Measurements from ENCODE around the gene CORO7.

The CORO7 gene

GRCh38 chr16:4328782-4329775, 87.3 kb downstream of the CORO7 start:
- intact Hi-C loops (cut with DNase I): loop anchor here (5.0 to 10.0 kb wide), 2 partner anchors 57 to 344 kb away; partner anchors contain the start of gene TFAP4
- peak in 1 of 10 donors; percentile 81 for DNase-seq

- peak; percentile 65 to 96 (median 78) for DNase-seq
- intact Hi-C loops (cut with DNase I): loop anchor here (5.0 to 10.0 kb wide), 2 partner anchors 56 to 343 kb away; partner anchors contain the start of gene TFAP4
Observed at GRCh38 chr16:4328046-4328781, 88.2 kb downstream of the CORO7 start.

GRCh38 chr16:4327386-4328045, 88.9 kb downstream of the CORO7 start:
- DNase-seq: peak in 1 of 10 donors; percentile 84
- intact Hi-C loops (cut with DNase I): loop anchor here (5.0 to 10.0 kb wide), 2 partner anchors 55 to 343 kb away; partner anchors contain the start of gene TFAP4

- DNase-seq: peak in 1 of 10 donors; percentile 33
- intact Hi-C loops (cut with DNase I): loop anchor here (5.0 to 10.0 kb wide), 2 partner anchors 53 to 341 kb away; partner anchors contain the start of gene TFAP4
Observed at GRCh38 chr16:4325253-4325758, 91.1 kb downstream of the CORO7 start.

GRCh38 chr16:4324492-4325252, 91.7 kb downstream of the CORO7 start:
- intact Hi-C loops (cut with DNase I): loop anchor here (5.0 to 10.0 kb wide), 2 partner anchors 52 to 340 kb away; partner anchors contain the start of gene TFAP4
- DNase-seq: peak in 1 of 10 donors; percentile 59

DNA sequence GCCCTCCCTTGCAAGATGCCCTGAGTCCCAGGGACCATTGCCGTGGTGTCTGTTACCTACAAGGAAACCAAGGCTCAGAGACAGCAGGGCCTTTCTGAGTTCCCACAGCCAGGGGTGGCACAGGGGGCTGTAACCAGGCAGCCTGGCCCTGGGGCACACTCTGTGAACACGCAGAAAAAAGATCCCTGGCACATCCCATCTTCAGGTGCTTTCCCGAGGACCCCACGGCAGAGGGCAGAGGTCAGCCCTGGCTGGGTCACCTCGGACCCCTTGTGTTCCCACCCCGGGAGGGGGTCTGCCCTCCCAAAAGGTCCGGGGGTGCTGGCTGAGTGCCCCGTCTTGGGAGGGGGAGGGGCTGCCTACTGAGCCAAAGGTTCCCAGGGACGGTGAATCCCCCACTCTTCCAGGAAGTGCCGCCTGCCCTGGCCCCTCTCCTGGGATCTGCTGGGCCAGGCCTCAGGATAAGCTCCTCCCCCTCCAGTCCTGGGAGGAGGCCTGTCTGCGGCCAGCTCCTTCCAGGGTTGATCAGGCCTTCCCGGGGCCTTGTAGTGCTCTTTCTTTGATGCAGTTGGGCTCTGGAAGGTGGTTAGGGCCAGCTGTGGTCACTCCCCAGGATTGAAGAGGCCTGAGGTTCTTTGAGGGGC, 92.4 kb downstream of the CORO7 start:
- DNase-seq: no peak
- intact Hi-C loops (cut with DNase I): loop anchor here (10.0 kb wide), 1 partner anchor 339 kb away; no protein-coding TSS in a partner anchor

DNA sequence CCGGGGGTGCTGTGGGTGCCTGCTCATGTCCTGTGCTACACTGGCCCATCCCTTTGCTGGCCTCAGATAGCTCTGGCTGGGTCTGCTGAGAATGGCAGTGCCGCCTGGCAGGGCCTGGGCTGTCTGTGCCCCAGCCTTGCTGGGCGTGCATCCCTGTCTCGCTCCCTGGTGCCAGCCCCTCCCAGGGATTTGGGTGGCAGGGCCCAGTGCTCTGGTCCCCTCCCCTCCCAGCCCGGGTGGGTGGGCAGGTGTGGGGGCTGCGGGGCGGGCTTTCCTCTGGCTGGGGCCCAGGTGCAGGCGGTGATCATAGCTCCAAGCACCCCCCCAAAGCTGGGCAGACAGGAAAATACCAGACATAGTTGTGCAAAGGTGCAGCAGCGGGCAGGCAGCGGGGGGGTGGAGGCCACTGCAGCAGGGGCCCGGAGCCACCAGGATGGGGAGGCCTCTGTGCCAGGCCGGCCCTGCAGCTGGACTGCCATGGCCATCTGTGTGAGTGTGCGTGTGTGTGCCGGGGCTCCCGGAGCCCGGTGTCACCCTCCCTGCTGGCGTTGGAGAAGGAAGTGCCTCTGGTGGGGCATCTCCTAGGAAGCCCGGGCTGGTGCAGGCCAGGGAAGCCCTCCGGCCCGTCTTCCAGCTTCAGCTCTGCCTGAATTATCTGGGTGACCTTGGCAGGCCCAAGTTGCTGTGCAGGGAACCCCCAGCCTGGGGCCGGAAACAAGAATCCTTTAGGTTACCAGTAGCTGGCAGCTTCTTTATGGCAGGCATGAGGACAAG, 93.1 kb downstream of the CORO7 start:
- intact Hi-C loops (cut with DNase I): loop anchor here (10.0 kb wide), 1 partner anchor 338 kb away; no protein-coding TSS in a partner anchor
- peak in 4 of 10 donors; percentile 41 to 93 (median 52) for DNase-seq

- DNase-seq: peak in 1 of 10 donors; percentile 85
- intact Hi-C loops (cut with DNase I): loop anchor here (10.0 kb wide), 1 partner anchor 338 kb away; no protein-coding TSS in a partner anchor
Observed at GRCh38 chr16:4322121-4323052, 94.0 kb downstream of the CORO7 start.

DNA sequence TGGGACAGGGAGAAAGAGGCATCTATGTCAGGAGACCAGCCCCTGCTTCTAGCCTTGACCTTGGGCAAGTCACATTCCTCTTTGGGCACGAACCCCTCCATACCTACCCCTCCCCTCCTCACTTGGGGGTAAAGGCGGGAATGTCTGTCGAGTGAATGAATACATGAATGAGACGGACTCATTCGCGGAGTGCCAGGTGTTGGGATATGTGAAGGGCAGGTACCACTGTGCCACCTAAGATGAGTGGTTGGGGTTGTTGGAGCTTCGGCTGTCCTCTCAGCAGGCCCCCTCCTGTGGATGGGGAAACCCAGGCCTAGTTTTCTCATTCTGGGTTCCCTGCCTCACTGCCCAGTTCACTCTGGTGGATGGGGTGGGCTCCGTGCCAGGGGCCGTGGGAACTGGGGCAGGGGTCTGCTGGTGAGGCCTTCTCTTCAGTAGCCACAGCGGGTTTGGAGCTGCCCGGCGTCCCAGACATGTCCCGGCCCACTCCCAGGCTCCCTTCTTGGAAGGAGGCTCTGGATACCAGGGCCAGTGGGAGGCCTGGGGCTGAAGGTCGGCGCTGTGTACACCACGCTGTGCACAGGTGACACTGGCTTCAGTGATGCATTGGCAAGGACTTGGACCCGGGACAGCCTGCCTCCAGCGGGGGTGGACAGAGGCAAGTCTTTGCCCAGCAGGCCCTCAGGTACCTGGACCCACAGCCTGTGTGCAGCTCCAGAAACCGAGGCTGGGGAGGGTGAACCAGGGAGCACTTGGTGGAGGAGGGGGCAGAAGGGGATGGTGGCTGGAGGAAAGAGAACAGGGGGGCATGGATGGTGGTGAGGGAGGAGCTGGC, 94.9 kb downstream of the CORO7 start:
- peak in 1 of 10 donors; percentile 76 for DNase-seq
- intact Hi-C loops (cut with DNase I): loop anchor here (10.0 kb wide), 1 partner anchor 337 kb away; no protein-coding TSS in a partner anchor

- intact Hi-C loops (cut with DNase I): loop anchor here (10.0 kb wide), 1 partner anchor 336 kb away; no protein-coding TSS in a partner anchor
- DNase-seq: no peak
Observed at GRCh38 chr16:4320571-4321137, 95.7 kb downstream of the CORO7 start.

DNA sequence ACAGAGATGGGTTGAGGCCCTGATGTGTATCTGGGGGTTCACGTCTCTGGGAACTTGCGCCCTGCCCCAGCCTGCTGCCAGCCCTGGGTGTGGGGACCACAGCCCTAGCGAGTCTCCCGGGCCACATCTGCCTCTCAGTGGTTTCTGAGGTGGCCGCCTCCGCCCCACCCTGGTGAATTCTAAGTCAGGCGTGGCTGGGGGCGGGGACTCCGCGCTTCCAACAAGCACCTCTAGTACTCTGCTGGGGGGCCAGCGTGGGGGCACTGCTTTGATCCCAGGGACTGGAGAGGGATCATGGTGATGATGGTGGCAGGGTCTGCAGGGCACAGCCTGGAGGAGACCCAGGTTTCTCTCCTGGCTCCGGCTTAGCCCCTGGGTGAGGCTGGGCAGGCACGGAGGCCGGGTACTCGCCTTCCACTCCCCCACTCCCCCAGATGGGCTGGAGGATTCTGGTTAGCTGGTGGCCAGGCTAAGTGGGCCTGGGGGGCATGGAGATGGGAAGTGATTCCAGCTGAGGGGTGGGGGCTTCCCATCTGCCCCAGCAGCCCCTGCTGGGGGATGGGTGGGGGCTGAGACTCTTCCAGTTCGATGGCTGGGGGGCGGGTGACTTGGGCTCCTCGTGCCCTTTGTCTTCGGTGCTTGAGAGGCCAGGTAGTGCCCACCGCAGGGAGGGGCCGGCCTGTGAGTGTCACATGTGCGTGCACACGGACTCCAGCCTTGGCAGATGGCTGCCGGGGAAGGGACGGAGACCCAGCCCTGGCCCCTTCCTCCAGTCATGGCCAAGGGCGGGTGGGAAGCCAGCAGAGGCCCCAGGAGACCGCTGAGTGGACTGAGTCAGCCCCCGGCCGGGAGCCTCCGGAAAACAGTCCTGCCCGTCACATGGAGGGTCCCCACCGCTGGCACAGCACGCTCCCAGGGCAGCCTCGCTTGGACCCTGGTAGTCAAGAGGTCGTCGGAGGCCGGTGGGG, 96.7 kb downstream of the CORO7 start:
- intact Hi-C loops (cut with DNase I): loop anchor here (10.0 kb wide), 1 partner anchor 335 kb away; no protein-coding TSS in a partner anchor
- DNase-seq: peak in 1 of 10 donors; percentile 88

- DNase-seq: no peak
- intact Hi-C loops (cut with DNase I): no loop called here
Observed at GRCh38 chr16:4318967-4319366, 97.4 kb downstream of the CORO7 start.

- DNase-seq: no peak
- intact Hi-C loops (cut with DNase I): no loop called here
Observed at GRCh38 chr16:4318451-4318910, 97.9 kb downstream of the CORO7 start.

Measured in posterior cingulate gyrus (tissue), 11 donors.